ENCODE data around the gene IRS1.

IRS1 gene

DNA sequence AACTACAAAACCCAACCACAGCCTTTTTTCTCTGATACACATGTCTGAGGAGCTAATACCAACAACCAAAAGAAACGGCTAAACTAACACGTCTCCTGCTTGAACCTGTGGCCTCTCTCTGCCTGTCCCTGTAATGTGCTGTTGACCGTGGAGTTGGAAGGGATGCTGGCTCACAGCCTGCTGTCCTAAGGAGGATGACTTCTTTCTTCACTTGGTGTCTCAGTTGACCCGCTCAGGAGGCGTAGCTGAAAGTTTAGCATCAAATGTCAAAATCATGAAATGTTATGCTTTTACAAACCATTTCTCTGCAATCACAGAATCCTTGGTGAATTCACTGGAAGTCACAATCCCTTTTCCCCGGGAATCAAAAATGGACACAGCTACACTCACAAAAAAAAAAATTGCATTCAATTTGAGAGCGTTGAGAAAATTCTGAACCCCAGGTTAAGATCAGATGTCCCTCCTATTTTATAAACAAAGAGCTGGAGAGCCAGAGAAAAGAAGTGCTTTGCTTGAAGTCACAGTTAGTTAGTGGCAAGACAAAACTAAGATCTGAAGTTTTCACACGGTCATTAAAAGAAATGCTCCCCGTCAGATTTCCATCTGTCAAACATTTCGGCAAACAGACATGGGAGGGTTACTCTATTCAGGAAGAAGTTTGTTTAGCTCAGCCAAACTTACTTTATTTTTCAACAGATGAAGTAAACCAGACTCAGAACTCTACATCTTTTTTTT lies 74.3 kb downstream of the IRS1 start:
- no peak for DNase-seq (ENCODE audit: low read depth, low spot score)

GRCh38 chr2:226721541-226721940 lies 78.1 kb downstream of the IRS1 start:
- no peak for DNase-seq (ENCODE audit: low read depth, low spot score)

DNA sequence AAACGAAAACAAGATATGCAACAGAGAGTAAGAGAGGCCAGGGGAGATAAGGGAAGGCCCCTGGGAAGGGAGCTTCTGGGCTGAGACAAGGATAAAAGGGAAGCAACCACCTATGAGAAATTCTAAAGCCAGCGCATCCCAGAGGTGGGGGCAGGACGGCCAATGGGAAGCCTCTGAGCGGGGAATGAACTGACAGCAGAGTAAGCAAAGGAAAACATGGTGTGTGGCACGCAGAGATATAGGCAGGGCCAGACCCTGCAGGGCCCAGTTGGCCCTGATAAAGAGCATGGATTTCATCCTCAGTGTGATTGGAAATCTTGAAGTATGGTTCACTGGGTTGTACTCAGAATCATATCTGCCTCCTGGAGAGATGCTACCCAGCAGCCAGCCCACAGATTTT lies 78.7 kb downstream of the IRS1 start:
- DNase-seq (ENCODE audit: low read depth, low spot score), result no peak

DNA sequence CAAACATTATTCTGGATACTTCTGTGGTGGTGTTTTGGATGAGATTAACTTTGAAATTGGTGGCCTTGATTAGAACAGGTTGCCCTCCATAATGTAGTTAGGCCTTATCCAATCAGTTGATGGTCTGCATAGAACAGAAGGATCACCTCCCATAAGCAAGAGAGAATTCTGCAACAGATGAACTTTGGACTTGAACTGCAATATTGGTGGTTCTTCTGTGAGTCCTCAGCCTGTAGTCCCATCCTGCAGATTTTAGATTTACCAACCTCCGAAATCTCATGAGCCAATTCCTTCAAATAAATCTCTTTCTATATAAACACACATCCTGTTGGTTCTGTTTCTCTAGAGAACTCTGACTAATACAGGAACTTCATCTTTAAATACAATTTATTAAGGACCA lies 81.9 kb downstream of the IRS1 start:
- no peak for DNase-seq (ENCODE audit: low read depth, low spot score)

DNA sequence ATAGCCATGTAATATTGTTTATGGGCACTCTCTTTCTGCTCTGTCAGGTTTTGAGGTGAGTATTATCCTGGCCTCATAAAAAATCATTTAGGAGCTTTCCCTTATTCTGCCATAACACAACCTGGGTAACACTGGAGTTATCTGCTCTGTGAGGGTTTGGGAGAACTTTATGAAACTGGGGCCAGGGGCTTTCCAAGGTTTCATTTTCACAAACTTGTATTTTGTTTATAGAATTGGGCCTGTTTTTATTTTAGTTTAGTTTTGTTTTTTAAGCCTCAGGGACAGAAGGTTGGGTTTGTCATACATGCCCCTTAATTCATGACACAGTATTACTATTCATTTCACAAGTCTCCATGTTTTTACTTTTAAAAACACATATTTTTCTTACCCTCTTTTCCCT lies 83.5 kb downstream of the IRS1 start:
- no peak for DNase-seq (ENCODE audit: low read depth, low spot score)

DNA sequence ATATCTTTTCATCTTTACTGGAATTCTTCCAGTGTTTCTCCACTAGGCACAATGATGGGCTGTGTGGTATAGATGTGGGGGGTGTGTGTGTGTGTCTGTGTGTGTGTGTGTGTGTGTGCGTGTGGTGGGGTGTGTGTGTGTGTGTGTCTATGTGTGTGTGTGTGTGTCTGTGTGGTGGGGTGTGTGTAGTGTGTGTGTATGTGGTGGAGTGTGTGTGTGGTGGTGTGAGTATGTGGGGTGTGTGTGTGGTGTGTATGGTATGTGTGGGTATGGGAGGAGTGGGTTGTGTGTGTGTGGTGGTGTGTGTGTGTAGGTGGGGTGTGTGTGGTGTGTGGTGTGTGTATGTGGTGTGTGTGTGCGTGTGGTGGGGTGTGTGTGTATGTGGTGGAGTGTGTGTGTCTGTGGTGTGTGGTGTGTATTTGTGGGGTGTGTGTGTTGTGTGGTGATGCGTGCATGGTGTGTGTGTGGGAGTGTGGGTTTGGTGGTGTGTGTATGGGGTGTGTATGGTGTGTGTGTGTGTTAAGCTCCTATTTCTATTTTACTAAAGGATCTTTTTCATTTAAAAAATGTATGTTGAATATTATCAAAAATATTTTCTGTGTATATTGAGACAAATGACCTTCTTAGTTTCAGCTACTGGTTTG lies 84.2 kb downstream of the IRS1 start:
- no peak for DNase-seq (ENCODE audit: low read depth, low spot score)

DNA sequence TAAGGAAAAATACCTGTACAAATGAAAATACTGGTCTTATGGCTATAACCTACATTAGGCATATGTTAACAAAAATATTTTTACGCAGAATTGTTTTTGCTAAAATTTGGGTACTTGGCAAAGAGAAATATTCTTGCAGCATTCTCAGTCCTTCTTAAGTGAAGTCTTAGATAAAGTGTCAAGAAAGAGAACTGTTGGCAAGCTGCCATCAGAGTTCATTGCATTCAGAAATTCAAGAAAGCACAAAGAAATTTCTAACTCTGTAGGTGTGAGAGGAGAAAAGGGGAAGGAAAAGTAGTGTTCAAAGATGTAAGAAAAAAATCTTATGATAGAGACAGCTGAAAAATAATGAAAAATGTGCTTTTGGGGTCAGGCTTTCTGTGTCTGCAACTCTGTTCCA lies 86.7 kb downstream of the IRS1 start:
- no peak for DNase-seq (ENCODE audit: low read depth, low spot score)

GRCh38 chr2:226711606-226712296 lies 87.9 kb downstream of the IRS1 start:
- DNase-seq (ENCODE audit: low read depth, low spot score), result no peak

DNA sequence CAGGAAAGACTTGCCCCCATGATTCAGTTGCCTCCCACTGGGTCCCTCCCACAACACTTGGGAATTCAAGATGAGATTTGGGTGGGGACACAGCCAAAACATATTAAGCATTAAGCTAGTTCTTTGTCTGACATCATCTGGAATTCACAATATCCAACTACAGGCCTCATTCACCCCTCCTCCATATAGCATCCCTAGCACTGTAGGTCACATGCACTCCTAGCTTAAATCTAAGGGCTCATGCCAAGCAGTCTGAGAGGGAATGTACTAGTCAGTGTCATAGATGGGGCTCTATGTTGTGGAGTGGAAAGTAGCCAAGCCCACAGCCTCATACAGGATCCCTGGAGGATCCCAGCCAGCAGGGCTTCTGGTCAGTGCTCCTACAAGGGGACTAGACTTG lies 92.1 kb downstream of the IRS1 start:
- no peak for DNase-seq (ENCODE audit: low read depth, low spot score)

- DNase-seq (ENCODE audit: low read depth, low spot score), result no peak
Measured at GRCh38 chr2:226705965-226706364, 93.7 kb downstream of the IRS1 start.

GRCh38 chr2:226705133-226705886 lies 94.3 kb downstream of the IRS1 start:
- DNase-seq (ENCODE audit: low read depth, low spot score), result no peak

- no peak for DNase-seq (ENCODE audit: low read depth, low spot score)
Measured at GRCh38 chr2:226703514-226703913, 96.1 kb downstream of the IRS1 start.

DNA sequence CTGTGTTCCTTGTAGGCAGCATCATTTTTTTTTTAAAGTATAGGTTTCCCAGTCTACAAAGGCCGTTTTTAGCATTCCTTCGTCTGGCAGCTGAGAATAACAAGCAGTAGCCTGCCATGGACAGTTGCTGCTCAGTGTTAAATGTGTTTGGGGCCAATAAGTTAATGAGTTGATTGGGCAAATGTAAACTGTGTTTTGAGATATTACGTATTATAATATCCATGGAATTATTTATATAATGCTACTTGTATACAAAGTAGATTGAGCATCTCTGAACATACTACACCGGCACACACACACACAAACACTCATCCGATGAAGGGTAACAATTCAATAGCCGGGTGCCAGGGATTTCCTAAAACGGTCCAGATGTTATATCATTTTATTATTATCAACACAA lies 97.2 kb downstream of the IRS1 start:
- no peak for DNase-seq (ENCODE audit: low read depth, low spot score)

- DNase-seq (ENCODE audit: low read depth, low spot score), result peak; percentile 60
Measured at GRCh38 chr2:226701052-226701451, 98.6 kb downstream of the IRS1 start.

GRCh38 chr2:226699321-226699720 lies 100.3 kb downstream of the IRS1 start:
- DNase-seq (ENCODE audit: low read depth, low spot score), result peak; percentile 31

DNA sequence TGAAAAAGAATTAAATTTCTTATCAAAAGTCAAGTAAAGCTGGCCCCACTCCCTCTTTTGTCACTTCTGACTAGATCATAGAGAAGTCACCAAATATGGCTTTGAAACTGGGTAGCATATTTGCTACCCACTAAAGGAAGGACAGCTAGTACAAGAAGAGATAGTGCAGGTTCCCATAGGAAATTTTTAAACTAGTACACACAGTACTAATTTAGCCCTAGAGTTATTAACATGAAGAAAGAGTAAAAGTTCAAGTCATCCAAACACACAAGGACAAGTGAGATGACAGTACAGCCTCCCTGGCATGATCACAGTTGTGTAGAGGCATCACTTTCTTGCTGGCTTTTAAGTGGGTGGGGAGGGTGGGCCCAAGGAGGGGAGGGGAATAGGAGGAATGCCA lies 100.9 kb downstream of the IRS1 start:
- DNase-seq (ENCODE audit: low read depth, low spot score), result no peak

DNA sequence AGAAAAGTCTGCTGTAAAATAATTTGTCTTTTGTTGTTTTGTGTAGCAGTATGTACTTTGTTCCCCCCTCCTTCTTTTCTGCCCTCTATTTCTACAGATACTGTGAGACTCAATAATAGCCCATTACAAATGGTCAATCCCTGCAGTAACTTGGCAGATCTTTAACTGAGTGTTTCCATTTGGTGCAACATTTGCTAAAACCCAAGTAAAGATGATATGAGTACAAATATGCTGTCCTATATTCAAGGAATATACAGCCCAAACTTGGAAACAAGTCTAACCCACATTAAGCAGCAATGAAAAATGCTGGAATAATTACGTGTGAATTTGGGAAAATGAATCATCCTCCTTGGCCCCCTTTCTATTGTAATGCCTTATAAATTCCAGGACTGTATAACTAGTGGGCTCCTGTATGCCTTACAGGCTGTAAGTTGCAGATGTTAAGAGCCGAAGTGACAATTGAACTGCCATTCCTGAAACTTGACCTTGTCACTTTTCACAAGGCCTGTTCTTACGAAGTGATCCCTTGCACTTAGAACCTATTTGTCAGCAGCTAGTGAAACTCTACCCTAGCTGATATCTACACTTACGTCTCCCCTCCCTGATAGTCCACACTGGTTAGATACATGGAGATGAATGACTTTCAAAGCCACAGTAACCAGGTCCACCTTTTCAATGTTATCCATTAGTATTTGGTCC lies 104.9 kb downstream of the IRS1 start:
- no peak for DNase-seq (ENCODE audit: low read depth, low spot score)

GRCh38 chr2:226694149-226694548 lies 105.5 kb downstream of the IRS1 start:
- peak; percentile 52 for DNase-seq (ENCODE audit: low read depth, low spot score)

- DNase-seq (ENCODE audit: low read depth, low spot score), result no peak
Measured at GRCh38 chr2:226693521-226693920, 106.1 kb downstream of the IRS1 start.

GRCh38 chr2:226692521-226693126 lies 107.0 kb downstream of the IRS1 start:
- DNase-seq (ENCODE audit: low read depth, low spot score), result no peak

DNA sequence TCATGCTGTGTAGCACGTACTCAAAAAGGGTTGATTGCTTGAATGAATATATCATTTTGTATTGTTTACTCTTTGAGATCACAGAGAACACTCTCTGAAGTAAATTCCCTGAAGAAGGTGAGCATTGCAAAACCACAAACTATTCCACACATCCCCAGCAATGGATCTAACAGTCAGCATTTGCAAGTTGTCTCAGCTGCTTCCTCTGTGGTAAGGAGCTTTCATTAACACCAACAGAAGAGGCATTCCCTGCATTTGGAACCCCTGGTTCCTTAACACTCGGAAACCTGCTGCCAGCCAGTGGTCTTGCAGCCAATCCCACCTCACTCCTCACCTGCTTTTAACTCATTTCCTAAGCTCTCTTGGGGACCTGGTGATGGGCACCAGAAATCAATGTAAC lies 108.4 kb downstream of the IRS1 start:
- DNase-seq (ENCODE audit: low read depth, low spot score), result peak; percentile 40

Data from astrocyte of the hippocampus (primary cell).